T-helper 2 cell (primary cell): ENCODE results near the gene BTBD9.

Experiments used
- DNase-seq, 5 experiments: peaks; one replicate each; pipeline versions ENCODE4 v3.0.0 to v3.0.0-alpha.2; 2012 to 2022

BTBD9 gene

GRCh38 chr6:38172739-38173410, 466.9 kb downstream of the BTBD9 start:
- DNase-seq: no peak

GRCh38 chr6:38171997-38172738, 467.6 kb downstream of the BTBD9 start:
- DNase-seq: no peak

DNA sequence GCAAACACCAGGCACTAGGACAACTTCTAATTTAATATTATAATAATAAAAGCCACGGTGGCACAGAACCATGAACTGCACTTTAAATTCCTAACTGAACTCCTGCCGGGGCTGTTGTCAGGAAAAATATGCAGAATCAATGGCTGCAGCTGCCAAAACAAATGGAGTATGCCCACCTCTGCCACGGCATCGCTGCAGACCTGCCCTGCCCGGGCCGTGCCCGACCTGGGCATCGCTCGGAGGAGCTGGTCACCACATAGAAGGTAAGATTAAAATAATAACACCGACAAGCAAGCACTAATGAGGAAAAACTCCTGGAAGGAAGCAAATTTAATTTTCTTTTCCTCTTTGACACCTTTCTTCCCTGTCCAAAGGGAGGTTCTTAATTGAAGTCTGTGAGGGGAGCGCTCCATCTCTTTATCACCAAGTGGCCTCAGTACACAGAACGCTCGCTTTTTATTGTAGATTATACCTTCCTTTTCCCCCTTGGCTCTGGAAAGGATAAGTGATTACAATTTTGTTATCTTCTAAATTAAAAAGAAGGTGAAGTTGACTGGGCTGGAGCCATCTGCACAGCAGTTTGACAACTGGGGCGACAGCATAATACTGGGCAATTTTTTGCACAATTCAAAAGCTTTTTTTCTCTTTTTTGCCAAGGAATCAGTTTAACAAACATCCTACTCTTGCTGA, 468.9 kb downstream of the BTBD9 start:
- DNase-seq: no peak

DNA sequence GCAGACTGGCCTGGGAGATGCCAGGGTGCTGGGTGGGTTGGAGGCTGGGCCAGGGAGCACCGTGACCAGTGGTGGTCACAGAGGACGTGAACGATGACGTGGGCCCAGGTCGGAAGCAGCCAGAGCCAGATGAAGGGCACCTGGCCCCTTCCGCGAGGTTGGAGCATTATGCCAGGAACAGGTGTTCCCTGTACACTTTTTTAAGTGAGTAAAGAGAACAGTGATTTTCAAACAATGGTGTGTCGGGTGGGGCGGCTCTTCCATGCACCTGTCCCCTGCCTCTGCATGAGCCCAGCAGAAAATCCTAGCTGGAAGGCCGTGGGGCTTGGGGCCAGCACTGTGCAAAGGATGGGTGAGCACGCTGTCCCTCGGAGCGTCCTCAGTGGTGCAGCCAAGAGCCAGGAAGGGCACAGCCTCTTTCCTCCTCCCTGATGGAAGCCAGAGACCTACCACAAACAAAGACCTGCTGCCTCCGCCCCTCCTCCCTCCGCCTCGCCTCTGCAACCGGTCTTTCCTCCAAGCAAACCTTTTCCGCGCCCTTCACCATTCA, 469.7 kb downstream of the BTBD9 start:
- no peak for DNase-seq

DNA sequence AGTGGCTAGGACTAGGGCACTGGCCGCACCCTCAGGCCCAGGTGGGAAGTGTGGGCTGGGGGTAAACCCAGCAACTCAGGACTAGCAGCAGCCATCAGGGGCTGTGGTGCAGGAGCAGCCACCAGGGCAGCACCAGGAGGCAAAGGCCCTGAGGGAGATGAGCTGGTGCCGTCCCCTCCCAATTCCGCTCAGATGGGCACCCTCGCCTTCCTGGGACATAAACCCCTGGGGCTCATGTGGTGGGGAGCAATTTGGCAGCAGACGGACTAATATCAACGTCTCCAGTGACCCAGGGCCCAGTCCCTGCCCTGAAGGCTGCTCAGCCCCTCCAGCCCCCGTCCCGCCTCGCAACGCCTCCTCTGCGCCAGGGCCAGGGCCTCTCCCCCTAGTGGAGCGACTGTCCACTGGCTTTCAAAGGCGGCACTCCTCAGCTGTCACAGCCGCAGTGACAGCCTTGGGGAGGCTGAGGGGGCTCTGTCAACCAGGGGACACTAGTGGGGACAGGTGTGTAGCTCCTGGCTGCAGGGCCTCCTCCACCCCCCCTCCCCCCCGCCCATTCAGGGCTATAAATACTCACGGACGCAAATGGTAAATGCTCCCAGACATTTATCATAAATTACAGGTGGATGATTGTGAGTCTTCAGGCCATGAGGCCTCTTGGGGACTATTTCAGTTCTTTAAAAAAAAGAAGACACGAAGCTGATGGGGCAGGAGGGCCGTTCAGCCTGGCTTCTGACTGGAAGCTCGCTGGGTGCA, 470.3 kb downstream of the BTBD9 start:
- DNase-seq: no peak

DNA sequence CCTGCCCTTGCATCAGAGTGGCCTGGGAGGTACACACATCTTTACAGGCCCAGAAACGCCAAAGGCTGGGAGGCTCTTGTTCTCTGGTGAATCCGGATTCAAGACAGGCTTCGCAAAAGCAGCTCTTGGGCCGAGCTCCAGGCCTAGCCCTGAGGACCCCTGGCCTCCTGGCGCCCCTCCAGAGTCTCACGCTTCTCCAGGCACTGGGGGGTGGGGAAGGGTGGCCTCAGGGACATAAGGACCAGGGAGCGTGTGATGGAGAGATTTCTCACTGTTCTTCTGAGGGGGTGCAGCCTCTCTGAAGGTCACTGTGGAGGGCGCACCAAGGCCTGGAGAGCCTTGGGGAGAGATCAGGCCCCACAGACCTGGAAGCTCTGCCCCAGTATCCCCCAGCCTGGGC, 471.0 kb downstream of the BTBD9 start:
- DNase-seq: no peak

GRCh38 chr6:38168126-38168525, 471.6 kb downstream of the BTBD9 start:
- no peak for DNase-seq

DNA sequence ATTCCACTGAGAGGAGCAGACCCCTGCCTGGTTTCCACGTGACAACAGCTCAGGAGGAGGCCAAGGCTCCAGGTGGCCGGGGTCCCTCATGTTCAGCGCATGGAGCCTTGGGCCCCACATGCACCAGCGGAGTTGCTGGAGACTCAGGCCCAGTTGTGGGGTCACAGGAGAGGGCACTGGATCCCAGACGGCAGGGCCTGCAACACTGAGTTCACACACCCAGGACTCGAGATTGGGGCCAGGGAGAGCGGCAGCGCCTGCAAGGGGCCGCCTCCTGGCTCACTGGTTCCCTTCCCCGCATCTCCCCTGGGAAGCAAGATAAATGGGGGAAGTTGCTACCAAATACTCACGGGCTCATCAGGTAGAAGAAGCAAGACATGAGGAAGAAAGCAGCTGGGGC, 472.1 kb downstream of the BTBD9 start:
- no peak for DNase-seq

DNA sequence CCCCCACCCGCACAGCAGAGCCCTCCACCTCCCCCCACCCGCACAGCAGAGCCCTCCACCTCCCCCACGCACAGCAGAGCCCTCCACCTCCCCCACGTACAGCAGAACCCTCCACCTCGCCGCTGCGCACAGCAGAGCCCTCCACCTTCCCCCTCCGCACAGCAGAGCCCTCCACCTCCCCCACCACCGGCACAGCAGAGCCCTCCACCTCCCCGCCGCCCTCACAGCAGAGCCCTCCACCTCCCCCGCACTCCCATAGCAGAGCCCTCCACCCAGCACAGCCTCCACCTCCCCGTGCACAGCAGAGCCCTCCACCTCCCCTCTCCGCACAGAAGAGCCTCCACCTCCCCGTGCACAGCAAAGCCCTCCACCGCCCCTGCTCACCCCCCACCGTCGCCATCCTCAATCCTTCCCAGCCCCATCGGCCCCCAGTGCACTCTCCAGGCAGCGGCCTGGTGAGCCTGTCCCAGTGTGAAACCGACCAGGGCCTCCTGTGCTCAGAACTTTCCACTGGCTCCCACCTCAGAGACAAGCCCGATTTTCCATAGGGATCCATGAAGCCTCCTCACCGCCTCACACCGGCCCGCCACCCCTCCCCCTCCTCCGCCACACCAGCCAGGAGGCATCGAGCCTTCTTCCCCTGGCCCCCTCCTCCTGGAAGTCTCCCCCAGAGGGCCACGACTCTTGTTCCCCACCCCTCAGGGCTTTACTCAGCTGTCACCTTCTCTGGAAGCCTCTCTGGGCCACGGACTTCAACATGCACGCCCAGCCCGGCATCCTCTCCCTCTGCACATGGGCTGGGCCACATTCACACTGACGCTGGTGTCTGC, 473.1 kb downstream of the BTBD9 start:
- DNase-seq: no peak

- DNase-seq: no peak
Measured at GRCh38 chr6:38164671-38165108, 475.0 kb downstream of the BTBD9 start.

GRCh38 chr6:38164131-38164481, 475.6 kb downstream of the BTBD9 start:
- DNase-seq: no peak

- DNase-seq: no peak
Measured at GRCh38 chr6:38163186-38164130, 476.3 kb downstream of the BTBD9 start.

GRCh38 chr6:38162493-38163185, 477.1 kb downstream of the BTBD9 start:
- DNase-seq: no peak

GRCh38 chr6:38161754-38162492, 477.8 kb downstream of the BTBD9 start:
- DNase-seq: no peak

GRCh38 chr6:38161331-38161730, 478.4 kb downstream of the BTBD9 start:
- DNase-seq: no peak

GRCh38 chr6:38160831-38161230, 478.9 kb downstream of the BTBD9 start:
- DNase-seq: no peak

DNA sequence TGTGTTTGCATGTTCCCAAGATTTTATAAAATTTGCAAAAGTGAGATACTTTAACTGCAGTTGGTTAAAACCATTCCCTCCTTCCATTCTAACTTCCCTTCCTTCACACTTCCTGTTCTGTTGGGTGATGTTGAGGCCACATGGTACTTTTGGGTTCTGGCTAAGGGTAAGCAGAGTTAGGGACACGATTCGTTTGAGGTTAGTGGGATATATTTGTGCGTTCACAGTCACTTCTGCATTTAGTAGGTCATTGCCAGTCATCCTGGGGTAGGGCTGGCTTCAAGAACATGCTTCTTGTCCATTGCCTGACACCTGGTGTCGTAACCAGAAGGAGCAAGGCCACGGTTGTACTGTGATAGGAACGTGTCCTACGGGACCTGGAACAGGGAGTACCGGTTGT, 480.1 kb downstream of the BTBD9 start:
- DNase-seq: no peak

- DNase-seq: no peak
Measured at GRCh38 chr6:38158762-38159350, 480.9 kb downstream of the BTBD9 start.

GRCh38 chr6:38157905-38158304, 481.8 kb downstream of the BTBD9 start:
- no peak for DNase-seq
